ENCODE measurements around the gene SNF8.
A peak's percentile ranks its signal among the peaks of the same experiment; 100 is the strongest.
"Not testable (repeated sequence)": the region's sequence is repeated elsewhere in the genome, so short reads cannot be mapped to it uniquely, and the experiment has no call there.

Gene SNF8, protein sequence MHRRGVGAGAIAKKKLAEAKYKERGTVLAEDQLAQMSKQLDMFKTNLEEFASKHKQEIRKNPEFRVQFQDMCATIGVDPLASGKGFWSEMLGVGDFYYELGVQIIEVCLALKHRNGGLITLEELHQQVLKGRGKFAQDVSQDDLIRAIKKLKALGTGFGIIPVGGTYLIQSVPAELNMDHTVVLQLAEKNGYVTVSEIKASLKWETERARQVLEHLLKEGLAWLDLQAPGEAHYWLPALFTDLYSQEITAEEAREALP

DNA sequence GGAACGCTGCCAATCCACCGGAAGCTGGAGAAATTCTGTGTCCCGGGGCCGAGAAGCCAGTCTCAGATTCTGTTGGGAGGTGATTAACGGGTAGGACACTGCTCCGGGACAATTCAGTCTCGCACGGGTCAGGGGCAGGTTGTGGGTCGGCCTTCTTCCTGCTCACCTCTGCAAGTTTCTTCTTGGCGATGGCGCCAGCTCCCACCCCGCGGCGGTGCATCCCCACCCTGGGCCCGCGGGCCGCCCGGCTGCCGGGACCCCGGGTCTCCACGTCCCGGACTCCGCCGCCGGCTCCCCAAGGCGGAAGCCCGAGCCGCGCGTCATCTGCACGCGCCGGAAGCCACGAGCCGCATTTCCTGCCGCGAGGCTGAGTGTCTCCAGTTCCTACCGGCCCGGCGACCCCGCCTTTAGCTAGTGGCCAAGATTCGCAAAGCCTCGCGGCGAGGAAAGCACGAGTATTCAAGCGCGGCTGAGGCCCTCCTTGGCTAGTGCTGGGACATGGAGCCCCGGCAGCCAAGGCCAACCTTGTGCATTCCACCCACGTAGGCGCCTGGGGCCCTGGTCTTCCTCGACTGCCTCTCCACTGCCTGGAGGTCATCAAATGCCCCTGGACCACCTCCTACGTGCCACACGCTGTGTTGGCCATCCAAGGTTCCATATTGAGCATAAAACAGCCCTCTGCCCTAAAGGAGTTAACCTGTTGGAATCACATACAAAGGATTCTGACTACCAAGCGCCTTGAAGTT is at the start of gene SNF8:
Gene SNF8, minus strand, starts transcription at position 328 of the 746 bp plus-strand sequence. Its CDS starts 108 bp downstream, at position 220.
- peak; percentile 82 for DNase-seq (ENCODE audit: low read depth)

DNA sequence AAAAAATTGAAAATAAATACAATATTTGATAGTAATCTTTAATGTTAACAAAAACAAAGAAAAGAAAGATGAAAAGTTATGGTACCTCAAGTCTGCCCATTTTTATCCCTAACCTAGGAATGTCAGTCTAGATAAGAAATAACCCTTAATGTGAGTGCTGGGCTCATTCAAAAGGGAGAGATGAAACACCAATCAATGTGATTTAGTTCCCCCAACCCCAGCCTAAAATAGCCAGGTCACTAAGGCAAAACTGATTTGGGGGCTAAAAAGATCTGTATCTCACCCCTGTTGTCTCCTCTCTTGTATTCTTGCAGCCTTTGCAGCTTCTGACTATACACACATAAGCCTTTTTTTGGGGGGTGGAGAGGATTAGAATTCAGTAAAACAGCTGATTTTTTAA is 49.3 kb upstream of the SNF8 start:
- DNase-seq (ENCODE audit: low read depth): no peak

DNA sequence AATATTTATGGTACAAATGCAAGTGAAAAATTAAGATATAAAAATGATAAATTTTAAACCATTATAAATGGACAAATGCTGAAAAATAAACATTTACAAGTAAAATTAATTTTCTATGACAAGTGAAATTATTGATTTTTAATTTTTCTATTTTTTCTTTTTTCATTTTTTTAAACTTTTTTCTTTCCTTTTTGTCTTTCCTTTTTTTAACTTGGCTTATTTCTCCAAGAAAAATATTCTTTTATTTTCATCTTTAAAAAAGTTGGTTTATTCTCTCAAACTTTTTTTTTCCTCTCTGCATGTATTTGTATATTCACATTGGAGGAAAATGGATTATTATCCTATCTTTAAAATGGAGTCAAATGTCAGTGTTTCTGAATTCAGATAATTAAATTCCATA is 48.7 kb upstream of the SNF8 start:
- no peak for DNase-seq (ENCODE audit: low read depth)

DNA sequence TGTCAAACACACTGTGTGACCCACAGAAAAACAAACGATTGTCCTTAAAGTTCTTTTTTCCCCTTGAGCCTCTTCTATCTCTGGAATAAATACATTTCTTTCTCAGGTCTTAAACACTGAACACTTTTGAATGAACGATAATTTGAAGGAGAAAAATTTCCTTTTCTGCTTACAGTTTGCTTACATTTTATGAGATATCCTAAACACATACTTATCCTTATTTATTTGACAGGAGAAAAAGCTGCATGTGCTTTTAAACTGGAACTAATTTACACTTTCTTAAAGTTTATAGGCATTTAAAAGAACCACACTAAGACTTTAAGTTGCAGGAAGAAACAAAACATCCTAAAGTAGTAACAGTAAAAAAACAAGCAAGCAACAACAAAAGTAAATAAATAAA is 47.8 kb upstream of the SNF8 start:
- DNase-seq (ENCODE audit: low read depth): no peak

DNA sequence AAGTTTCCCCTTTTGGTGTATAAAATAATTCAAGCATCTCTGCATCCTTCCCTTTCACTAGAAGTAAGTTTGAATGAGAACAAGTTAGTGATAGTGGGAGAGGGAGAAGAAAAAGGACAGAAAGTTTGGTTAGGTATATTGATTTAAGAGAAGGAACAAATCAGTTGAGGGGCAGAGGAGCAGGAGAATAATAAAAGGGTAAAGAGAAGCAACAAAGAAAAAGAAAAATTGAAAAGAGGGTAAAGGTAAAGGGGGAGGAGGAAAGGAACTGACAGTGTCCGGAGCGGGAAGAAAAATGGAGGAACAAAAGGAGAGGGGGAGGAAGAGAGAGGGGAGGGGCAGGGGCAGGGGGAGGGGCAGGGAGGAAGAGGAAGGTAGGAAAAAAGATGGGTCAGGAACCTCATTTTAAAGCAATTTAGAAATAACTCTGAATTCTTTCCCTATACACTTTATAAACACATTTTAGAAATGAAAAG is 46.3 kb upstream of the SNF8 start:
- no peak for DNase-seq (ENCODE audit: low read depth)

DNA sequence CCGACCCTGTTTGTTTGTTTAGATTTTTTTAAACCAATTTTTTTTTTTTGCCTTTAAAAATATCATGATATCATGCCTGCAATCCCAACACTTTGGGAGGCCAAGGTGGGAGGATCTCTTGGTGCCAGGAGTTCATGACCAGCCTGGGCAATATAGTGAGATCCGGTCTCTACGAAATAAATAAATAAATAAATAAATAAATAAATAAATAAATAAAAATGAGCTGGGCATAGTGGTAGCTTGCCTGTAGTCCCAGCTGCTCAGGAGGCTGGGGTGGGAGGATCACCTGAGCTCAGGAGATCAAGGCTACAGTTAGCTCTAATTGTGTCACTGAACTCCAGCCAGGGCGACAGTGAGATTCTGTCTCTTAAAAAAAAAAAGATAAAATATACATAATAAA is 44.5 kb upstream of the SNF8 start:
- DNase-seq (ENCODE audit: low read depth): no peak

DNA sequence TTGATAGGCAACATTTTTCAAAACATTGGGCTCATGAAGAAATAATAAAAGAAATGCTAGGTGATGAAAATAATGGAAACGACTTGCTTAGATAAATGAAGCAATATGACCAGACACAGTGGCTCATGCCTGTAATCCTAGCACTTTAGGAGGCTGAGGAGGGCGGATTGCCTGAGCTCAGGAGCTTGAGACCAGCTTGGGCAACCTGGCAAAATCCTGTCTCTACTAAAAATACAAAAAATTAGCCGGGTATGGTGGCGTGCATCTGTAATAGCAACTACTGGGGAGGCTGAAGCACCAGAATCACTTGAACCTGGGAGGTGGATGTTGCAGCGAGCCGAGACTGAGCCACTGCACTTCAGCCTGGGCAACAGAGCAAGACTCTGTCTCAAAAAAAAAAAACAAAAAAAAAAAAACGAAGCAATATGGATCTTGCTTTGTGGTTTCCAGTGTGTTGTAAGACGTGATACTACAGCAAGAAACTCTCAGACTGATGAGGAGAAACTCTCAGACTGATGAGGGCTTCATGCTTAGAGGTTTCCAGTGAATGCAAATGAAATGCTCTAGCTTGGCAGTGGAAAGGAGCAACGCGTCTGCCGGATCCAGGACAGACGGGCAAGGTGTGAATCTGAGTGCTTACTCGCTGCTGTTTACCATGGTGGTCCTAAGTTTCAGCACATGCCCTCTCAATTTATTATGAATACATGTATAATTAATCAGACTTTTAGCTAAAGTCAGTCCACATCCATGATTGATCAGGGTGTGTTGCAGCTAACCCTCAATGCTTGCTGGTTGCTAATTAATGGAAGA is 41.0 kb upstream of the SNF8 start:
- DNase-seq (ENCODE audit: low read depth): no peak

DNA sequence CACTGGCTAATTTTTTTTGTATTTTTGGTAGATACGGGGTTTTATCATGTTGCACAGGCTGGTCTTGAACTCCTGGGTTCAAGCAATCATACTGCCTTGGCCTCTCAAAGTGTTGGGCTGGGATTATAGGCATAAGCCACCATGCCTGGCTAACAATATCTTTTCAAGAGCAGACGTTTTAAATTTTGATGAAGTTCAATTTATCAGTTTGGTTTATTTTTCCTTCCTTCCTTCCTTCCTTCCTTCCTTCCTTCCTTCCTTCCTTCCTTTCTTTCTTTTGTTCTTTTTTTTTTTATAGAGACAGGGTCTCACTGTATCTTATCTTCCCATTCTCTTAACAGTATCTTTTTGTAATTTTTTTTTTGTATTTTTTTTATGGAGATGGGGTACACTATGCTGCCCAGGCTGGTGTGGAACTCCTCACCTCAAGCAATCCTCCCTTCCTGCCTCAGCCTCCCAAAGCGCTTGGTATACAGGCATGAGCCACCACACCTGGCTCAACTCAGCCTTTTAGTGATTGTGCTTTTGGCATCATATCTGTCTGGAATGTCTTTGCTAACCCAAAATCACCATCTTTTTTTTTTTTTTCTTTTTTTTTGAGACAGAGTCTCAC is 37.4 kb upstream of the SNF8 start:
- DNase-seq (ENCODE audit: low read depth): no peak

DNA sequence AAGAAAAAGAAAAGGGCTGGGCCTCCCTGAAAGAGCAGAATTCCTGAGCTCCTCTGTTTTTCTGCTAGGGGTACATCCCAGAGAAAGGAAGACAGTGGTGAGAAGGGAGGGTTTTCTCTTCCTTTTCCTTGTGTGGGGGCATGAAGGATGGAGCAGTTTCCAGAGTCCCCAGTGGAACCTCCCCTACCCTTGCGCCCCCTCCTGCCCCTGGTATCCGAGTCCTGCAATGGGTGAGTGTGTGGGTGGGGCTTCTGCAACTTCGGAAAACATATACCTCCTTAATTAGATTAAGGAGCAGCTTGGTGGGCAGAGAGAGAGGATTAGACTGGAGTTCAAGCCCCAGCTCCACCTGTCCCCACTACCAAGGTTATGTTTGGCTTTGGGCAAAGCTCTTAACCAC is 29.2 kb upstream of the SNF8 start:
- no peak for DNase-seq (ENCODE audit: low read depth)

DNA sequence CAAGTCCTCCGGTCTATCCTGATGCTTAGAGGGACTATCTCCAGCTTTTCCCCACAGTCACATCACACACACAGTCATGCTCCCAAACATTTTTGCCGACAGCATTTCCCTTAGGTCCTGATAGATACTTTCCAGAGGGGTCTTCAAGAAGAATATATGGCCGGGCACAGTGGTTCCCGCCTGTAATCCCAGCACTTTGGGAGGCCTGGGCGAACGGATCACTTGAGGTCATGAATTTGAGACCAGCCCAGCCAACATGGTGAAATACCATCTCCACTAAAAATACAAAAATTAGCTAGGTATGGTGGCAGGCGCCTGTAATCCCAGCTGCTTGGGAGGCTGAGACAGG is 28.1 kb upstream of the SNF8 start:
- DNase-seq (ENCODE audit: low read depth): no peak

DNA sequence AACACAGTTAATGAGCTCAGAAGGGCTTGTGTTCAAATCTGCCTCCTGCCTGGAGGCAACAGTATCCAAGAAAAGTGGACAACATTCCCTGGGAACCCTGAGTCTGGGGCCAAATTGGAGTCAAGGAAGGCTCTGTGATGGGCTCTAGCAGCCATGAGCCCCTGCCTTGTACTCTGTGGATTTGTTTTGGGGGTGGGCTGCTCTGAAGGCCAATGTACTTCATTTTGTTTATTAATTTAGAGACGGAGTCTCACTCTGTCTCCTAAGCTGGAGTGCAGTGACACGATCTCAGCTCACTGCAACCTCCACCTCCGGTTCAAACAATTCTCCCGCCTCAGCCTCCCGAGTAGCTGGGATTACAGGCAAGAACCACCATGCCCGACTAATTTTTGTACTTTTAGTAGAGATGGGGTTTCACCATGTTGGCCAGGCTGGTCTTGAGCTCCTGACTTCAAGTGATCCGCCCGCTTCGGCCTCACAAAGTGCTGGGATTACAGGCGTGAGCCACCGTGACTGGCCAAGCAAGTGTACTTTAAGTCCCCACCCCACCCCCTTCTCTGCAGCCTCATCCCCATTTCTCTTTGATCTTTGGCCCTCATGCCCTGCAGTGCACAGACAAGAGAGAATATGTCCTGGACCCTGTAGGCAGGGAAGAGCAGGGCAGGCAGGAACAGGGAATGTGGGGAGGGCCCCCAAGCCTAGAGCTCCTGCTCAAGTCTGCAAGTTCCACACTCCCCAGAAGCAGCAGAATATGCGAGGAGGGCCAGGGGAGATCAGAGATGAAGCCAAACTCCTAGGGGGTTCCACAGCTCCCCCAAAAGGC is 26.4 kb upstream of the SNF8 start:
- no peak for DNase-seq (ENCODE audit: low read depth)

DNA sequence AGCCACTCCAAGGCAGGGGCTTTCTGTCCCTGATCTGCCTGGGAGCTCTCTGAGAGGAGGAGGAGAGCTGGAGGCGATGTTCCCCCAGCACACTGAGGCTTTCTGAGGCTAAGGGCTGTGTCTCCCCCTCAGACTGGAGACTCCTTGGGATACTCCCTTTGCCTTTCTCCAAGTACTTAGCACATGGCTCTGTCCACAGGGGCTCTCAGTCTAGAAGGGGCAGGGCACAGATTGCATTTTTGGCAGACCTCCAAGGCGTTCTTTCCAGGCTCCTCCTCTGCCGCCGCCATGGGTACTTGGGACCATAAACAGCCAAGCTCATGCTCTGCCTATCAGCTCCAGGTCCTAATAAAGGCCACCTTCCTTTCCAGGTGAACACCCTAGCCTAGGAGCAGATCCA is 25.6 kb upstream of the SNF8 start:
- no peak for DNase-seq (ENCODE audit: low read depth)

DNA sequence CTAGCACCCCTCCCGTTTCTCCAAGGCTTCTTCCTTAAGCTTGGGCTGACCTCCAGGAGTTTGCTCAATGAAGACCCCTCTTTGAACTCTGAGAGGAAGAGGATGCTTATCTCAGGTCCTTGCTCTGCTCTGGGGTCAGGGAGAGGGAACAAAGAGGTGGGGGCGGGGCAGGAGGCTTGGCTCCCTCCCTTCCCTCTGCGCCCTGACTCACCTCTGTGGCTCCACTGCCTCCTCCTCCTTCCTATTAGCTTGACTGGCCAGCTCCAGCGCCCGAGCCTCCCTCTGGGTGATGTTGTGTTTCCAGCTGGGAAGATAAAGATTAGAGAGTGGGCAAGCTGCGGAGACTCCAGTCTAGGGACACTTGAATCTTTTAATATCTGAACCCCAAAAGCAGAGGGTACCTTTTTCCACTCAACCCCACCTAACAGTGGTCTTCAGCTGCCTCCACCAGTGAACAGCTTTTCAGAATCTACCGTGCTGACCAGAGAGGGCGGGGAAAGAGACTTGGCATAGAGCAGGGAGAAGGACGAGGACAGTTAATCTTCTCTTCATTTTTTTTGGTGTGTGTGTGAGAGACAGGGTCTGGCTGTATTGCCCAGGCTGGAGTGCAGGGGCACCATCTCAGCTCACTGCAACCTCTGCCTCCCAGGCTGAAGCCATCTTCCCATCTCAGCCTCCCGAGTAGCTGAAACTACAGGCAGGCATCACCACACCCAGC is 17.0 kb upstream of the SNF8 start:
- no peak for DNase-seq (ENCODE audit: low read depth)

DNA sequence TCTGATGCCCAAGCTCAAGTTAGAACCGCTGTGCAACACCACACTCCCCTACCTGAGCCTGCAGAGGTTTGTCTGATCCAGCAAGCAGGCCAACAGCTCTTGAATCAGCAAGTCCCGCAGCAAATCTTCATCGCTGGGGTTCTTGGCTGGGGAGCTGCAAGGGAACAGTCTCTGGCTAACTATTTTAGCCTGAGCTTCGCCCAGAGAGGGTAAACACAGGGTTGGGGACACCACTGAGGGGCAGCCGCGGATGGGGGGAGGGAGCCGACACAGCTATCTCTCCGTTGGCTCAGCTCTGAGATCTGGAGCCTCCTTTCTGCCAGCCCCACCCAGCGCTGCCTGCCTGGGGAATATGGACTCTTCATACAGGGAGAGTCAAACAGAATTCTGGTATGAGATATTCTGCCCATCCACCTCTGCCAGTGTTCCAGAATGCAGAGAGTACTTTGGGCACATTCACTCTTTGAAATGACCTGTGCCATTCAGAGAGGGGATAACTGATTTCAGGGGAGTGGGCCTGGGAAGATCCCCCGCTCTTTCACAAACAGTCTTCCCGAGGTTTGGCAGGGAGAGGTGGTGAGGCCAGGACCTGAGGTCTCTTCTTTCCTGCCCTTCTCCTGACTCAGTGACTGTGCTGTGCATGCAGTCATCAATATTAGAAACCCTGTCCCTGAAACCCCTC is 16.3 kb upstream of the SNF8 start:
- DNase-seq (ENCODE audit: low read depth): no peak

DNA sequence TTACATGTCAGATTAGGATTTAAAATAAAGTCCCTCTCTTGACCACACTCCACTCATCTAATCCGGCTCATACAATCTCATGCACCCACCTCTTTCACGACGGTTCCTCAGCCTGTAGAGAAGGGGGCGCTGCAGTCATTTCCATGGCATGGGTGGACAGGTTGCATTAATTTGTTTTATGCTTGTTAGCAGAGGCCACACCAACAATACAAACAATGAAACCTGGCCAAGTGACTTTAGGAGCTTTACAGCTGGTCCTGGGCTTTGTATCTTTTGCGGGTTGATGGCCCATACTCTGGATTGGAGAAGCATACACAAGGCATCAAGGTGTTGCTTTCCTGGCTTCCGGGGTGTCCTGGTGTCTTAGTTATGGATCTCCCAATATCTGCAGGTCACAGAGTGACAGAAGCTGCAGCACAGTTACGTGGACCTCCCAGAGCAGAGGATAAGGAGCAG is 9.7 kb upstream of the SNF8 start:
- DNase-seq (ENCODE audit: low read depth): no peak

DNA sequence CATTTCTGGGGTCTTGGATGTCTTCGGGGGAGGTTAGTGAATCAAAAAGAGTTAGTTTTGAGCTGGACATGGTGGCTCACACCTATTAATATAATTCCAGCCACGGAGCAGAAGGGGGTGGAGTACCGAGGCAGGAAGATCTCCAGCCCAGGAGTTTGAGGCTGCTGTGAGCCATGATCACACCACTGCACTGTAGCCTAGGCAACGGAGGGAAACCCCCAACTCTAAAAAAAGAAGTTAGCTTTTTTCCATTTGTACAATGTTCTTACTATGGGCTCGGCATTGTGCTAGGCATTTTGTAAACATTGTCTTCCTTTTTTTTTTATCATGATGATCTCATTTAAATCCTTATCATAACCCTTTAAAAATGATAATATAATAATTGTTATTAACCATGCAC is 8.3 kb upstream of the SNF8 start:
- no peak for DNase-seq (ENCODE audit: low read depth)

DNA sequence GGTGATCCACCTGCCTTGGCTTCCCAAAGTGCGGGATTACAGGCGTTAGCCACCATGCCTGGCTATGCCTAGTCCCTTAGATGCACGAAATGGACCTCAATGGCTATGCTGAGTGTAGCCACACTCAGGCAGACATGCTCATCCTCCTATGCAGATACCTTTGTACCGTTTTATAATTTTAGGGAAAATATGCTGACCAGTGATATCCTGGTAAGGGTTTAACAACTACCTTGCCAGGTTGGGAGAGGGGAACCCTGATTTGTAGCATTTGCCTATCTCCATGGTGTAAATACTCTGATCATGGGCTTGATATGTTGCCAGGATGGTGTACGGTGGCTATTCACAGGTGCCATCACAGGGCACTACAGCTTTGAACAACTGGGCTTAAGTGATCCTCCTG is 6.9 kb upstream of the SNF8 start:
- no peak for DNase-seq (ENCODE audit: low read depth)

DNA sequence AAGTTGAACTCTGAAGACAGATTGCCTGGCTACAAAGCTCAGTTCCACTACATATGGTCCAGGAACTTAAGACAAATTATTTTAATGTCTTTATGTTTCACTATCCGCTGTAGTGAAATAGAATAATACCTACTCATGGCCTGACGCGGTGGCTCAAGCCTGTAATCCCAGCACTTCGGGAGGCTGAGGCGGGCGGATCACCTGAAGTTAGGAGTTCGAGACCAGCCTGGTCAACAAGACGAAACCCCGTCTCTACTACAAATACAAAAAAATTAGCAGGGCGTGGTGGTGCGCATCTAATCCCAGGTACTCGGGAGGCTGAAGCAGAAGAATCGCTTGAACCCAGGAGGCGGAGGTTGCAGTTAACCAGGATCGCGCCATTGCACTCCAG is 614 bp upstream of the SNF8 start:
- DNase-seq (ENCODE audit: low read depth): not testable (repeated sequence)

DNA sequence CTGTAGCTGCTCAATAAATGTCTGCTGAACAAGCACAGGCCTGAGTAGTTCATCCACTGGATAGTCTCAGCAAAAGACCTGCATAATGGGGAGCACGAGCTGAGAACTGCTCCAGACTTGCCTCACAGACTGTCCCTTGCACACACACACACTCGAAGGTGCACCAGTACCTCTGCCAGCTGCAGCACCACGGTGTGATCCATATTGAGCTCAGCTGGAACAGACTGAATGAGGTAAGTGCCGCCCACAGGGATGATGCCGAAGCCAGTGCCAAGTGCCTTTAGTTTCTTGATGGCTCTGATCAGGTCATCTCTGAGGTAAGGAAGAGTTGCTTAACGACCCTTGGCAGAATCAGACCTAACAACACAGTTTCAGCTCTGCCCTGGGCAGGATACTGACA is 11.6 kb downstream of the SNF8 start:
- no peak for DNase-seq (ENCODE audit: low read depth)

DNA sequence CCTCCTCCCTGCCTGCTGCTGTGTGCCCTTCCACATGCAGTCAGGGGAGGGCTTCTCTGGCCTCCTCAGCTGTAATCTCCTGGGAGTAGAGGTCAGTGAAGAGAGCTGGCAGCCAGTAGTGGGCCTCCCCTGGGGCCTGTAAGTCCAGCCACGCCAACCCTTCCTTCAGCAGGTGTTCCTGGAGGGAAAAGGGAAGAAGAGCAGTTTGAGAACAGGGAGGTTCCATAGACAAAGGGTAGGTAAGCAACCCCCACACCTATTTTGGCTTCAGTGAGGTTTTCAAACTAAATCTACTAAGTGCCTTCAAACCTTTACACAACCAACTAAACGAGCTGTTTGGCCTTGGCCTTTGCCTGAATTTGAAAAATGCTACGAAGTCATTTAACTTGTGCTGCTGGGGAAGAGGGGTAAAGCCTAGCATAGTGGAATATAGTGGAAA is 14.2 kb downstream of the SNF8 start:
- DNase-seq (ENCODE audit: low read depth): no peak
